CD4-positive, alpha-beta T cell treated with Interleukin-6 at 100 ng/mL for 8 hours (primary cell): ENCODE measurements around the gene SLC6A7.
A peak's percentile ranks its signal among the peaks of the same experiment; 100 is the strongest.

Source experiments
- DNase-seq: peaks from one replicate; pipeline ENCODE4 v3.0.0-alpha.2; 2020; ENCODE audit warnings: mixed read lengths, low spot score

SLC6A7 gene

DNA sequence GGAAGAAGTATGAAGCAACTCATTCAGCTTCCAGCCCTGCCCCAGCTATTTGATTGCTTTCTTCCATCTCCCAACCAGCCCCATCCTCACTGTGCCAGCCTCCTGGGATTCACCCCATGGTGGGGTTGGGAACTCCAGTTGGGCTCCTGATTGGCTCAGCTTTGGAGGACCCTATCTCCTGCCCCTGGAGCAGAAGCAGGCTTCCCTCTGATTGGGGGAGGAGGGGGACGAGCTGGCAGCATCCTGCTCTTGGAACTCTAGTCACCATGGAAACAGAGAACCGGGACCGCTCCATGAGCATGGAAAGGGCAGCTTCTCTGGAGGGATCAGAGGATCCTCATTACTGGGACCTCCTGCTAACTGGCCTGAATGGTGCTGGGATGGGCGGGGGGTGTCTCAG is 2.6 kb downstream of the SLC6A7 start:
- DNase-seq, result no peak

DNA sequence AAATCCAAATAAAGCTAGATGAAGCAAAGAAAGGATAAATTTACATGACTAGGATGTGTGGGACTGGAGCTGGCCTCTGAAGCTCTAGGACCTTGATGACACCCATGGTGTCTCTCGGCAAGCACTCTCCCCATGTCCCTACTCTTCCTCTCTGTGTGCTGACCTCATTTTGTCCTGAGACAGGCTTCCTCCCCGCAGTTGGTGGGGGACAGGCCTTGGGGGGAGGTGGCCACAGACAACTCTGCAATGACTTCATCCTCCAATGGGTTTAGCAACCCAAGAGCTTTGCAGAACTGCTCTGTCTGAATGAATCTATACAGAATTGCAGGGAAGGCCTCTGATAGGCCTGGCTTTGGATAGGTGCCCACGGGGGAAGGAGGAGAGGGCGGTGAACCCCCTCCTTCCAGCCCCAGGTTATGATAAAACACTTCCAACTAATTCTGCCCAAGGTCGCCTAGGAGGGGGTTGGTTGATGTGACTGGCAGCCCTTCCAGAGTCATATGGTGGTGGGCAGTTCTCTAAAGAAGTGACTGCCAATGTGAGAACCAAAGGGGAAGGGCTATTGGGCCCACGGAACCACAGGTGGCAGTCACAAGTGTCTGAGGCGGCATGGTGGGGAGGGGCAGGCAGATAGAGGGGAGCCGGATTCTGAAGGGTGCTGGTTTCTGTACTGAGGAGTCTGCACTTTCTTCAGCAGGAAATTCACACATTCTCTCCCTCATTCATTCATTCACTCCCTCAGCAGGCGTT is 6.0 kb downstream of the SLC6A7 start:
- DNase-seq, result no peak

DNA sequence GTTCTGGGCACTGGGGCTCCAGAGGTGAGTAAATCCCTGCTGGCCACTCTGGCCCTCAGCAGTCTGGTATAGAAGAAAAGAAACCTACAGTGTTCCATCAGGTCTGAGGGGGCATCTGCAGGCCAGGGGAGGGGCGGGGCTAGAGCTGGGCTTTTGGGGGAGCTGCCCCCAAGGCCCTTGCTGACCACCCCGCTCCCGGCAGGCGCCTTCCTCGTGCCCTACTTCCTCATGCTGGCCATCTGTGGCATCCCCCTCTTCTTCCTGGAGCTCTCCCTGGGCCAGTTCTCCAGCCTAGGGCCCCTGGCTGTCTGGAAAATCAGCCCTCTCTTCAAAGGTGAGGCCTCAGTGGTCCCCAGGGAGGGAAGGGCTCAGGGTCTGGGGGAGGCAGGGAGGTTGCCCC is 6.7 kb downstream of the SLC6A7 start:
- DNase-seq, result no peak

DNA sequence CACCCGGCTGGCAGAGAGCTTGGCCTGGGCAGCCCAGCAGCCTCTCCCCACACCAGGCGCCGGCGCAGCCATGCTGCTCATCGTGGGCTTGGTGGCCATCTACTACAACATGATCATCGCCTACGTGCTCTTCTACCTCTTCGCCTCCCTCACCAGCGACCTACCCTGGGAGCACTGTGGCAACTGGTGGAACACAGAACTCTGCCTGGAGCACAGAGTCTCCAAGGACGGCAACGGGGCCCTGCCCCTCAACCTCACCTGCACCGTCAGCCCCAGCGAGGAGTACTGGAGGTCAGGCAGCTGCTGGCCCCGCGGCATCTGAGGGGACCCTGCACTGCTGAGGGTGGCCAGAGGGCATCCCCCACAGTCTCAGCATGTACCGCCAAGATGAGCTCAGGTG is 7.1 kb downstream of the SLC6A7 start:
- no peak for DNase-seq

DNA sequence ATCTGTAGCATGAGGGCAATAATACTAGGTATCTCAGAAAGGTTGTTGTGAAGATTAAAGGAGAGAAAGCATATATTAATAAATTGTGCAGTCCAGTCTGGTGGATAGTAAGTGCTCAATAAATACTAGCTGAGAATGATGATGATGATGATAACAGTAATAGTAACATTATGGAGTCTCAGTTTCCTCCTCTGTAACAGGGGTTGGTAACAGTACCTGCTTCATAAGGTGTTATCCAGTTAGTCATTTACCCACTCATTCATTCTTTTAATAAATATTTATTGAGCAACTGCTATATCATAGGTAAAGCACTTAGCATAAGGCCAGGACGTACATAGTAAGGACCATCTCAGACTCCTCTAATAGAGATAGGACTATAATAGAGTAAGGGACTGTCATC is 7.6 kb downstream of the SLC6A7 start:
- no peak for DNase-seq

DNA sequence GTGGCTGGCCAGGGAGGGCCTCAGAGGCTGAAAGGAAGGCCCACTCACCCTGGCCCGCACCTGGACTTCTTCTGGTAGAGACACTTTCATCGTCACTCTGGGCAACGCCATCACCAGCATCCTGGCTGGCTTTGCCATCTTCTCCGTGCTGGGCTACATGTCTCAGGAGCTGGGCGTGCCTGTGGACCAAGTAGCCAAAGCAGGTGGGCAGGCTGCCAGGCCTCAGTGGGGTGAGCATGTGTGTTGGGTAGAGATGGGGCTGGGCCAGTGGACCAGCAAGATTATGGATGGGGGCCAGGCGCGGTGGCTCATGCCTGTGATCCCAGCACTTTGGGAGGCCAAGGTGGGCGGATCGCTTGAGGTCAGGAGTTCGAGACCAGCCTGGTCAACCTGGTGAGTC is 12.6 kb downstream of the SLC6A7 start:
- no peak for DNase-seq

DNA sequence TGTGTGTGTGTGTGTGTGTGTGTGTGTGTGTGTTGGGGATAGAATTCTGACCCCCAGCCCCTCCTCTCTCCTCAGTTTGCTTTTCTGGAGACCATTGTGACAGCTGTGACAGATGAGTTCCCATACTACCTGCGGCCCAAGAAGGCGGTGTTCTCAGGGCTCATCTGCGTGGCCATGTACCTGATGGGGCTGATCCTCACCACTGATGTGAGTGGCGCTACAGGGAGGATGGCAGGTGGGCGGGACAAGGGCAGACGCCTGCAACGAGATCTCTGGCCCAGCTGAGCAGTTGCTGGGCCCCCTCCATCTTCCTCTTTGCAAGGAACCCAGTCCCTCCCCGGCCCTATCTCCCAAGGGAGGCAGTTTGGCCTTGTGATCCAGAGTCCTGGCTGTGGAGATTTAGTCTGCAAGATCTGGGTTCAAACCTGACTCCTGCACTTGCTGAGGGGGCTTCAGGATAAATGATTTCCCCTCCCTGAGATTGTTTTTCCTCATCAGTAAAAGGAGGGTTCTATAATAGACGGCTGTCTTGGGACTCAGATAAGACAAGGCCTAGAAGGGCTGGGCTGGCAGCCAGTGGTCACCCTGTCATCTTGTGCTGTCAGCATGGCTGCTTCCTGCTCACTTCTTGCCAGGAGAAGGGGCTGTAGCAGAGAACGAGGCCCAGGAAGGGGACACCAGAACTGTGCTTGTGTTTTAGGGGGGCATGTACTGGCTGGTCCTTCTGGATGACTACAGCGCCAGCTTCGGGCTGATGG is 14.1 kb downstream of the SLC6A7 start:
- DNase-seq, result no peak

DNA sequence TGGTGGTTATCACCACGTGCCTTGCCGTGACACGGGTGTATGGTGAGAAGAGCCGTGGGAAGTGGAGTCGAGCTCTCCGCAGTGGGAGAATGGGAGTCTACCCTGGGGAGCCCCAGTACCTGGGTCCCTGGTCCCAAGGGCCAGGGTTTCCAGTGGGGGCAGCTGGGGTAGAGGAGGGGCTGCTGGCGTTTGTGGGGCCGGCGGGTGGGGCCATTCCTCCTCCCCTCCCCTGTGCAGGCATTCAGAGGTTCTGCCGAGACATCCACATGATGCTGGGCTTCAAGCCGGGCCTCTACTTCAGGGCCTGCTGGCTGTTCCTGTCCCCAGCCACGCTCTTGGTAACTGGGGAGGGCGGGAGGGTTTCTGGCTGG is 14.7 kb downstream of the SLC6A7 start:
- no peak for DNase-seq

DNA sequence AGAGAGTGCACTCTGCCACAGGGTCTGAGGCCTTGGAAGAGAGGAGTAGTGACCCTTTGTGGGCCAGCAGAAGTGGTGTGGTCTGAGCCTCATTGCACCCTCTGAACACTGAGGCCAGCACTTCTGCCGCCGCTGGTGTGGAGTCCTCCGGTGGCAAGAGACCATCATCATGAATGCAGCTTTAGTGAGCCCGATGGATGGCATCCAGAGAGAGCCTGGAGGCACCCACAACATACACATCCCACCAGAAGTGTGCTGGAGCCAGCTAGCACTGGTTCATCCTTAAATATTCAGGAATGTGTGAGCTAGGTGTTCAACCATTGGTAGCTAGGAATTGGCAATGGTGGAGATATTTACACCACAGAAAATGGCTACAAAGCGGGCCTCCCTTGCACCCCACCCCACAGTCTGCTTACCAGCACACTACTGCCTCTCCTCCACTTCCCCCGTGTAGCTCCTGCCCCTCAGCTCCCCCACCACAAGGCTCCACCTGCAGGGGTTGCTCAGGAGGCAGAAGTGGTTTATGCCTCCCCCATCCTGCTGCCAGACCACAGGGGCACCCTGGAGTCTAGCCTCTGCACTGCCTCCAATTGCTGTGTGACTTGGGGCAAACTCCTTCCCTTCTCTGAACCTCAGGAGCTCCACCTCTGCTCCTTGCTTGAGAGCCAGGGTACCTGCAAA is 16.4 kb downstream of the SLC6A7 start:
- DNase-seq, result no peak

DNA sequence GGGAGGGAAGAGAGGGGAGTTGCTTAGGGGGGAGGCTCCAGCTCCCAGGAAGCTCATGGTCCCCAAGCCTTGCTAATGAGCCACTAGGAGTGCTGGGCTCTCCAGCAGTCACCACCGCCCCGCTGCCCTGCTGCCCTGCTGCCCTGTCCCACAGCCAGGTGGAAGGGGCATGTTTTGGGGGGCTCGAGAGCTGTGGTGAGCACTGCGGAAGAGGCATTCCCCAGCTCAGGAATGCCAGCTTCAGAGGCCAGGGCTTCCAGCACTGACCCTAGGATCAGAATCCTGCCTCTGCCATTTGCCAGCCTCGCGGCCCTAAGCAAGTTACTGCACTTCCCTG is 16.9 kb downstream of the SLC6A7 start:
- DNase-seq, result no peak

DNA sequence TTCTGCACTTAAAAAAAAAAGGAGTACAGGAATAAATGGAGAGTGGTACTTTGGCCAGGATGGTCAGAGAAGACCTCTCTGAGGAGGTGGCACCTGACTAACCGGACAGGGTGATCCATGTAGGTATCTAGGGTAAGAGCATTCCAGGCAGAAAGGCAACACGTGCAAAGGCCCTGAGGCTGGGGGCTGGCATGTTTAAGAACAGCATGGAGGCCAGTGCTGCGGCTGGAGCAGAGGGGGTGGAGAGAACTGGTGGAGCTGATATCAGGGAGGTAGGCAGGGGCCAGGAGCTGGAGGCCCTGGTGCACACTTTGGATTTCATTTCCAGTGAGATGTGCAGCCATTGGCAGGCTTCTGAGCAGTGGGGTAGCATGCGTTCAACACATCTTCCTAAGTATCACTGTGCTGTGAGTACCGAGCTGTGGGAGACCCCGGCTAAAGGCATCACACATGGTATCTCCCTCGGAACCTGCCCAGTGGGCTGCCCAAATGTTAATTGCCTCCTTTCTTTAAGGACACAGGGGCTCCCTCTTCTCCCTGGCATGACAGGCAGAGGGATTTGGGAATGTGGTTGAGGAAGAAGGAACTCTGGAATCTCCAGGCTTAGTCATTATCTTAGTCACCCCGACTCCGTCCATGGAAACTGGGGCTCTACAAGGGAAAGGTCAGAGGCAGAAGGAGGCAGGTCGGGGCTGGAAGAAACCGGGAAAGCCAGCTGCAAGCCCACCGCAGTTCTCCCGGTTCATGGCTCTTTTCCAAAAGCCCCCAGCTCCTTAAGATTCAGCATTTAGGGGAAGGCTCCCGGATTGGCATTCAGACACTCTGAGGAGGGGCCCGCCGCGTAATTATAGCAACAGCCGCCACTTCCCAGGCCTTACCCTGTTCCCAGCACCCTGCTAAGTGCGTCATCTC is 18.6 kb downstream of the SLC6A7 start:
- no peak for DNase-seq

DNA sequence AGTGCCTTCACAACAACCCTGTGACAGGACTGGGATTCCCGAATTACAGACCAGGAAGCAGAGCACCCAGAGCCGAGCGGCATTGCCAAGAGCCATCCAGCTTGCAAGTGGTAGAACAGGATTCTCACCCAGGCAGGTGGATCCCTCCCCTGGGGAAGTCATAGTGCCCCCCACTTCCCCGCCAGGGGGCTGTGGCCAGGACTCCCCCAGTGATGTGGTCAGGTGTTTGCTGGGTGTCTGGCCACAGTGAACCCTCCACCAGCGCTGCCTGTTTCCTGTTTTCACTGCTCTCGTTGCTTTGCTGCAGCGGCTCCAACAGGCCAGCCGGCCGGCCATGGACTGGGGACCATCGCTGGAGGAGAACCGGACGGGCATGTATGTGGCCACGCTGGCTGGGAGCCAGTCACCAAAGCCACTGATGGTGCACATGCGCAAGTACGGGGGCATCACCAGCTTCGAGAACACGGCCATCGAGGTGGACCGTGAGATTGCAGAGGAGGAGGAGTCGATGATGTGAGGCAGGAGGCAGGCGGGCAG is 19.3 kb downstream of the SLC6A7 start:
- peak; percentile 3 for DNase-seq

DNA sequence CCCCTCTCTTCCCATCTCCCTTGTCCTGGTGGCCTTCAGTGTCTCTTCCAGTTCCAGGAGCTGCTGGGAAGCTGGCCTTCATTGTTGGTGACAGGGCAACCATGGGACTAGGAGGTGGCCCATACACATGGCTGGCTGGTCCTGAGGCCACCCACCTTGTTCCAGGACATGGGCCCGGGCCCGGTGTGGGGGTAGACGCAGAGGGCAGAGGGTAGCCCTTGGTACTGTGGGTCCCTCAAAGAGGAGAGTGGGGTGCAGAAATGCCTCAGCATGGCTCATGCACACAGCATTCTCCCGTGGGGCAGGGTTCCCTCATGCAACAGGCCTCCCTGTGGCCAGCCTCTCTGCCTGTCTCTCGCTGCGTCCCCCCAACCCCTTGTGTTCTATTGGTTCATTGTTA is 20.8 kb downstream of the SLC6A7 start:
- no peak for DNase-seq

DNA sequence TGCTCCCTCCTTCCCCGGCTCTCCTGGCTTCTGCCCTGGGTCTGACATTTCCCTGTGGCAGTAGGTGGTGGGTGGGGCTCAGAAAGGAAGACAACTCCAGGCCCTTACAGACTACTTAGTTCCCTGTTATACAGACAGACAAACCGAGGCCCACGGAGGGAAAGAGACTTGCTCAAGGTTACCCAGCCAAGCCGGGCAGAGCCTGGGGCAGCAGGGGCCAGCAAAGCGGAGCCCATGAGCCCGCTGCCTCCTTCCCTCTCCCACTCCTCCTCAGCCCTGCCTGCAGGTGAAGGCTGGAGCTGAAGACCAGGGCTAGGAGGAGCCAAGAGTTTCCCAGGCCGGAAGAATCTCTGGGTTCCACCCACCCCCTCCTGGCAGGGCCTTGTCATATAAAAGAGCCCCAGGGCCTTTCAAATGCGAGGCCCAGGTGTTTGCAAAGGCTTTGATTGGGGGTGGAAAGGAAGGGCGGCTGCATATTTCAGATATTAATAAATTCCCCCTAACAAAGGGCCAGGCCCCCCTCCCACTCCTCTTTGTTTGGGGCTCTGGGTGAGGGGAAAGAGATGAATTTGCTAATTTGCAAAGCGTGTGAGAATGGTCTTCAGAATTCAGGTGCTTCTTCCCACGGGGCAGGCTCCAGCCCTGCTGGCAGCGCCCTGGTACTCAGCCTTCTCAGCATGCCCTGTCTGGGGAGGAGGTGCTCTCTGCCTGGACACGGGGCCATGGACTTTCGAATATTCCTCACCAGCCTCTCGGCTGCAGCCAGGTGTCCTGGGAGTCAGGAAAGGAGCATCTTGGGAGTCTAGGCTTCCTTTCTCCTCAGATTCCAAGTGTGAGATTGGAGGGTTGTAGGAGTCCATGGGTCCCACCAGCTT is 21.5 kb downstream of the SLC6A7 start:
- no peak for DNase-seq

DNA sequence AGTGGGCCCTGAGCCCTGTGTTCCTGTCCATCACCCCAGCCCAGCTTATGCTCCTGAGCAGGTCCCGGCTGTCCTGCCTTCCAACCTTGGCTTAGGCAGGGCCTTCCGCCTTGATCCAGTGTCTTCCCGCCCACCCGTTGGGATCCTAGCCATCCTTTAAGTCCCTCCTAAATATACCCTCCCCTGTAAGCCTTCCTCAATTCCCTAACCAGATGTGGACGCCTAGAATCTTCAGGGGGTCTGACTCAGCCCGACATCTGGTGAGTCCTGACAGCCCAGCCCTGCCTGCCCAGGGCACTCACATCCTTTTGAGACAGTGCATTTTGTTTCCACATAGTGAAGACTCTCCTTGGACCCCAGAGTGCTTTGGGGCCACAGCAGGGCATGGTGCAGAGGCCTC is 23.7 kb downstream of the SLC6A7 start:
- DNase-seq, result no peak

DNA sequence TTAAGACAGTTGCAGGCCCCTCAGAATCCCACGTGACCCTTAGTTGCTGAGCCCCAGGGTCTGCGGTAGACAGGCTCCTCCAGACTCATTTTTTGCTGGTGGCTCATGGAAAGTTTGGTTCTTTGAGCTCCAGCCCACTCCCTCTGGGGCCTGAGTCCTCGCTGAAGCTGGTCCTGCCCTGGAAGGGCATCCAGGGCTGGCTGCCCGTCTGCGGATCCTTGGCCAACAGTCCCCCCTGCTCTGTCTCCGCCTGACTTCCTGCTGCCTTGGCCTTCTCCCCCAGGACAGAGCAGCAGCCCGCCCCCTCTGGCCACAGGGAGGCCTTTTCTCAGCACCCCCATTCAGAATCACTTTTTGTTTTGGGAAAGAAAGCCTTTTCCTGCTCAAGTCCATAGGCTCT is 24.4 kb downstream of the SLC6A7 start:
- no peak for DNase-seq

DNA sequence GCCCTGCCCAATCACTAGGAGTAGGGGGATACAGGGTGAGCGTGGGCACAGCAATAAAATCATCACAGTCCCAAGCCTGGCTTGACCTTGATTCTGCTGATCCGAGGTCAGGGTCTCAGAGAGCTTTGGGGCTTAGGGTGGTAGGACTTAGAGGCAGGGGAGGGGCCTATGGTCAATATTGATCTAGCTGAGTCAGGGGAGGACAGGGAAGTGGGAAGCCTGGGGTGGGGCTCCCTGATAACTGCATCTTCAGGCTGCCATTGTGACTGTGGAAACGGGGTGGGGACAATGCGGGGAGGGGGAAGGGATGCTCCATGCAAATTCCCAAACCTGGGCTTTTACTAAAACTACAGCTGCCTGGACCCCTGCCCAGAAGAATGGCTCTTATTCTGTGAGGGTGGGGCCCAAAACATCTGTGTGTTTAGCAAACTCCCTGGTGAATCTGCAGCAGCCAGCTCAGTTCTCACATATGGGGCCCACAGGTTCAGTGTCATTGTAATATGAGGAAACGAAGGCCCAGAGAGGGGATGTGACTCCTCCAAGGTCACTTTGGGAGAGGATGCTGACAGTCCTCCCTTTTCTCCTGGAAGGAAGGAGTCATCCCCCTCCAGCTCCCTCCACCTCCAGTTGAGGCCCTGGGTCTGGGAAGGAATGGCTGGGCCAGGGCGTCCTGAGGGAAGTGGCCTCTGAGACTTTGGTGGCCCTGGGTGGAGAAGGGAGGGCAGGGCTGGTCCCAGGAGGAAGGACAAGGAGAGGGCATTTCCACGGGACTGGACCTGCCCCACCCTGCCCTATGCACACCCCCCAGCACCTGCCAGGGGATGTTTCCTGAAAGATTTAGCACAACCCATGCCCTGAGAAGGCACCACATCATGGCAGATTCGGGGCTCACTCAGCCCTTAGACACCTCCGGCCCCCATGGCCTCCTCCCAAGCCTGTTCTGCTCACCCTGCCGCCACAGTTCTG is 26.4 kb downstream of the SLC6A7 start:
- DNase-seq, result no peak

DNA sequence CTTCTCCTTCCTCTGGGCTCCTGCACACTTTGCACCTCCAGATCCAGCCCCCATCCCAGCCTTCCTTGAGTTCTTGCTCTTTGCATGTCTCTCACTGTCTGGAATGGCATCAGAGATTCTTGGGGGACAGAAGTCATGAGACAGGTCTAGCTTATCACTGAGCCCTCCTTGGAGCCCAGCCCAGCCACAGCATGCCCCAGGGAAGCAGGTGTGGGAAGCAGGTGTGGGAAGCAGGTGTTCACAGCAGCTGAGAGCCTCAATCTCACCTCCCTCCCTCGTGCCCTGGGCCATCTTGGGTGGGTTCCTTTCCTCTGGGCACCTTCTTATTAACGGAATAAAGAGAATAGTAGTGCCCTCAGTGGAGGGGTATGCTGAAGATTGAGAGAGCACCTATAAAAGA is 27.2 kb downstream of the SLC6A7 start:
- no peak for DNase-seq

DNA sequence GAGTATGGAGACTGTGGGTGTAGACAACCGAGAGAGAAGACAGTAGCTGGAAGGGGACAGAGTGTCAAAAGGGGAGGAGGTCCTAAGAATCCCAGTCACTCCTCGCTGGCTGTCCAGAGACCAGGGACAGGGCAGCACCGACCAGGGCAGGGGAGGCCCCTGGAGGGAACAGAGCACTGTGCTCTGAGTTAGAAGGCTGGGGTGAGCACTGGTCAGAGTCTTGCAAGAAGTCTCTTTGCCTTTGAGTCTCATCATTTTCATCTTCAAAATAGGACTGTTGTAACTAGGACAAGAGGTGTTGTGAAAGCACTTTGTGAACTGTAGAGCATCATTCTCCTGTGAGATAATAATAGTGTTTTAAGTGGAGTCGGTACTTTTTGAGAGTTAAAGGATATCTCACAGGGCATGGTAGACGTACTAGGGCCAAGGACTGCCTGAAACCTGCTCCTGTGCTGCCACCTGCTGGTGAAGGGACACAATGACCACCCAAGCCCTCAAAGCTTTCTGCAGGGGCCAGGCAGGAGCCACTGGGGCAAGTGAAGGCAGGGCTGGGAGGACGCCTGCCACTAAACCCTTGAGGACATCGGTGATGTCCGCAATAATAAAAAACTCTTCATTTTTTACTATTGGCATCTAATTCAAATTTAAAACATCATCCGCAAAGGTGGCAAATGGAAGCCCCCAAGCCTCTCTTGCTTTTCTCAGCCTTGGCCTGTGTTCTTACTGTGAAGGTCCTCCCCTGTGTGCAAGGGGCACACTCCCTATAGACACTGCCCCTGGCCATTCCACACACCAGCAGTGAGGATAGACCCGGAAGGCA is 28.2 kb downstream of the SLC6A7 start:
- DNase-seq, result peak; percentile 76
